OCI-M1 (cell line): ENCODE results near the gene VPS11.

ENCODE experiments used
- DNase-seq: peaks from one replicate; lab custom pipeline; 2025; lab: John Stamatoyannopoulos, UW

Gene VPS11

GRCh38 chr11:119121008-119121810 is 53.6 kb downstream of the VPS11 start, which contains the start of gene HINFP:
HINFP (plus strand) TSS chr11:119121580; CDS start chr11:119126945, 5,365 bp downstream.
- DNase-seq: peak; percentile 100

GRCh38 chr11:119121811-119122124 is 54.1 kb downstream of the VPS11 start:
- DNase-seq: peak; percentile 63

GRCh38 chr11:119125821-119126220 is 58.2 kb downstream of the VPS11 start:
- DNase-seq: no peak

GRCh38 chr11:119126675-119127268 is 59.2 kb downstream of the VPS11 start:
- DNase-seq: no peak

- no peak for DNase-seq
Measured at GRCh38 chr11:119130662-119131061, 63.0 kb downstream of the VPS11 start.
